ENCODE data around the gene NDOR1.
A peak's percentile ranks its signal among the peaks of the same experiment; 100 is the strongest.

The NDOR1 gene

GRCh38 chr9:137167277-137167746 lies 38.2 kb upstream of the NDOR1 start:
- DNase-seq: peak in 2 of 51 donors; percentile 5 to 32

- DNase-seq: peak in 3 of 51 donors; percentile 24 to 56 (median 47)
These were observed 37.5 kb upstream of the NDOR1 start for GRCh38 chr9:137167747-137168572.

DNA sequence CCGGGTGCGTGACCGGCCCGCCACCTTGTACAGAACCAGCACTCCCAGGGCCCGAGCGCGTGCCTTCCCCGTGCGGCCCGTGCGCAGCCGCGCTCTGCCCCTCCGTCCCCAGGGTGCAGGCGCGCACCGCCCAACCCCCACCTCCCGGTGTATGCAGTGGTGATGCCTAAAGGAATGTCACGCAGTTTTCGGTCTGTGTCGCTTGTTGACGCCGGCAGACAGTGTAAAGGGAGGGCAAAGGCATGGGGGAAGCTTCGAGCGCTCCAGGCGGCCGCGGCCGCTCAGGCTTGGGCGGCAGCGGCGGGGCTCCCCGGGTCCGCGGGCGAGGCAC lies 37.0 kb upstream of the NDOR1 start:
- DNase-seq: peak in 5 of 51 donors; percentile 15 to 56 (median 48)

- DNase-seq: peak in 20 of 51 donors; percentile 5 to 56 (median 30)
These were observed 36.3 kb upstream of the NDOR1 start for GRCh38 chr9:137168904-137169856.

DNA sequence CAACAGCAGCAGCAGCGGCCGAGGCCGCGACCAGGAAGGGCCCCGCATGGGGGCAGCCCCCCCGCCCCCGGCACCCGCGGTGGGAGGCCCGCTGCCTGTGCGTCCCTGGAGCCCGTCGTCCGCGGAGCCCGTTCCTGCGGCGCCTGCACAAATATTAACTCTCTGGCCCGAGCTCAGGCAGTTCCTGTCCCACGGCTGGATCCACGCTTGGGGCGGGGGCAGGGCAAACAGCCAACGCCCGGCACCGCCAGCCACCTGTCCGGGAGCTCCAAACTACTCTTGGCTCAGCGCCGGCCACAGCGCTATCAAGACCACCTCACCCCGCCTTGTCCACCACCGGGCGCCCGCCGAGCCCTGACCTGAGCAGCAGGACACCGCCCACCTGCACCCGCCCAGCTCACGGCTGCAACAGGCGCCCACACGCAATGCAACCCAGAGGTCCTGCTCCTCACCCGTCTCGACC lies 35.6 kb upstream of the NDOR1 start, which contains the start of gene LRRC26:
TSS of gene LRRC26 (minus strand) at position 156 of the 463 bp plus-strand sequence. CDS start at position 48, 108 bp downstream.
- DNase-seq: no peak

GRCh38 chr9:137170486-137171148 lies 34.9 kb upstream of the NDOR1 start:
- no peak for DNase-seq

GRCh38 chr9:137171149-137171900 lies 34.2 kb upstream of the NDOR1 start:
- DNase-seq: no peak

- no peak for DNase-seq
These were observed 32.4 kb upstream of the NDOR1 start for GRCh38 chr9:137172901-137173795.

- DNase-seq: peak in 3 of 51 donors; percentile 30 to 53 (median 33)
These were observed 31.5 kb upstream of the NDOR1 start for GRCh38 chr9:137173796-137174664.

GRCh38 chr9:137174722-137175293 lies 30.7 kb upstream of the NDOR1 start:
- no peak for DNase-seq

- no peak for DNase-seq
These were observed 30.0 kb upstream of the NDOR1 start for GRCh38 chr9:137175345-137175961.

- peak in 4 of 51 donors; percentile 24 to 32 (median 26) for DNase-seq
These were observed 29.0 kb upstream of the NDOR1 start for GRCh38 chr9:137176302-137177182.

GRCh38 chr9:137178201-137178938 lies 27.1 kb upstream of the NDOR1 start:
- no peak for DNase-seq

DNA sequence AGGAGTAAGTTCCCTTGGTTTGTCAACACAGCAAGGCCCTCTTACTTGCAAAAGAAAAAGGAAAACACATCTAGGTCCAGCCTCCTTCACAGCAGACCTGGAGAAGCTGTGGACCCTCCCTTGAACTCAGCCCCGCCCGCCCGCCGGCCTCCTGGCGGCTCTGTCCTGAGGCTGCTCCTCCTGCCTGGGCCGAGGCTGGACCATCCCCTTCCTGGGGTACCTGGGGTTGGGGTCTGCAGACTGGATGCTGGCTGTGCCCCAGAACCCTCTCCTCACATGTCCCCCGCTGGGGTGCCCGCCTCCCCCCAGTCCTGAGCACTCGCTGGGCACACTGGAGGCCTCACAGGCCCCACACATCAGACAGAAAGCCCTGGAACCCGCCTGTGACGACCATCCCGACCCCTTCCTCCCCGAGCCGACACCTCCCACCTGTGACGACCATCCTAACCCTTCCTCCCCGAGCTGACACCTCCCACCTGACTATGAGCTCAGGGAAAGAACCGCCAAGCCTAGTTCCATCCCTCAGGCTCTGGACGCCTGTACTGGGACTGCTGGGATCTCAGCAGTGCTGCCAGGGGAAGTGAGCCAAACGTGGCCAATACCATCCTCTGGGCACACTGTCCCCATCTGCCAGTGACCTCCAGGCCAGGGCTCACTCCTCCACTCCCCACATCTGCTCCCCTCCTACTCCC lies 26.4 kb upstream of the NDOR1 start:
- DNase-seq: no peak

DNA sequence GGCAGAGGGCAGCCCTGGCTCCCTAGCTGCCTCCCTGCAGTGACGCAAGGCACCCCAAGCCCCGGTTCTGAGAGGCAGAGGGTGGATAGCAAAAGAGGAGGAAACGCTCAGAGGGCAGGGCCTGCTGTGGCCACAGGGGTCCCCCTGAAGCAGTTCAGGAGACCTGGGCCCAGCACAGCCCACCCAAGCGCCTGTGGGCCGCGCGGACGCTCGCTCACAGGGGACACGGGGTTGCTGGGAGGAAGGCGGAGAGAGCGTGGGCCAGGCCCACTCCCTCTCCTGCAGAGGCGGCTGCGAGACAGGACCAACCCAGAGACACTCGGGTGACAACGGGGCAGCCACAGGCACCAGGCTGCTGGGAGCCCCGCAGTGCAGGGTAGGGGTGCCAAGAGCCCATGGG lies 25.7 kb upstream of the NDOR1 start:
- DNase-seq: no peak
